GM12878 (cell line): ENCODE measurements around the gene CTNNAL1. TPM values are rescaled to one million over a fixed set of nuclear protein-coding genes. Genes with fewer than 3 reads are reported as not detected.

Experiments used
- ATAC-seq: fragments of 200-7000 bp; cut with Tn5 transposase; 3 replicates; pipeline ENCODE4 v1.9.1; 2020; ENCODE audit warnings: mild to moderate bottlenecking, moderate library complexity
- BruUV-seq: library from RNA; stranded (reverse); fragments of 400-500 nt; replicated peaks from 2 replicates; lab custom pipeline; 2021; lab: Mats Ljungman, UMichigan
- CTCF ChIA-PET: fragments of 300-600 bp; sonication (Branson Sonifier 250); formaldehyde crosslinking; extraction: SDS; loops from one replicate; lab custom pipeline; 2021; ENCODE audit warnings: inconsistent platforms; lab: Yijun Ruan, JAX
- POLR2A ChIA-PET: fragments of 350-600 bp; formaldehyde crosslinking; extraction: SDS; loops from one replicate; lab custom pipeline; 2021; ENCODE audit warnings: inconsistent platforms; lab: Charles Lee
- RAD21 ChIA-PET: fragments of 300-600 bp; sonication (Branson Sonifier 250); formaldehyde crosslinking; loops from one replicate; lab custom pipeline; 2023; ENCODE audit warnings: antibody characterized with exemption; ENCODE audit not compliant: unreplicated experiment; lab: Charles Lee
- SMC1A ChIA-PET: fragments of 300-600 bp; sonication (Branson Sonifier 250); formaldehyde crosslinking; loops from one replicate; lab custom pipeline; 2023; ENCODE audit not compliant: unreplicated experiment, uncharacterized antibody; lab: Charles Lee
- DNase-seq: peaks from one replicate; pipeline ENCODE4 v3.0.0-alpha.2; 2011; ENCODE audit warnings: low read depth, low spot score
- FAIRE-seq: peaks from 3 replicates; lab custom pipeline; 2011; peaks lifted over from hg19 to GRCh38; lab: Jason Lieb, UNC
- H2AFZ ChIP-seq: 2 replicates; pipeline ENCODE4 v1.6.0; 2011; ENCODE audit warnings: low read depth, low read length, control low read depth; ENCODE audit not compliant: control insufficient read depth
- H3K27ac ChIP-seq: 2 replicates; pipeline ENCODE4 v1.5.1; 2011; ENCODE audit warnings: control low read depth; ENCODE audit not compliant: control insufficient read depth, insufficient read depth
- H3K27me3 ChIP-seq, 2 experiments: replicated peaks in 1 of 2; 2 replicates each; pipeline versions ENCODE4 v1.6.0 to v1.6.1; 2011; ENCODE audit warnings: low read length in 1 of 2; ENCODE audit not compliant: control insufficient read depth in 2 of 2, insufficient read depth in 2 of 2
- H3K36me3 ChIP-seq, 2 experiments: 2 replicates each; pipeline ENCODE4 v1.5.1; 2011; ENCODE audit warnings: low read length in 1 of 2; ENCODE audit not compliant: control insufficient read depth in 2 of 2, insufficient read depth in 2 of 2
- H3K4me1 ChIP-seq: 2 replicates; pipeline ENCODE4 v1.6.1; 2011; ENCODE audit warnings: mild to moderate bottlenecking, low read length, moderate library complexity, mixed read lengths; ENCODE audit not compliant: control insufficient read depth, insufficient read depth
- H3K4me2 ChIP-seq: 2 replicates; pipeline ENCODE4 v1.6.0; 2011; ENCODE audit warnings: control low read depth; ENCODE audit not compliant: control insufficient read depth, insufficient read depth
- H3K4me3 ChIP-seq: fragments of 200-600 bp; sonication (generic); 2 replicates; pipeline ENCODE4 v1.5.1; 2016
- H3K79me2 ChIP-seq: 2 replicates; pipeline ENCODE4 v1.6.0; 2011; ENCODE audit warnings: low read length; ENCODE audit not compliant: control insufficient read depth, insufficient read depth
- H3K9ac ChIP-seq: 2 replicates; pipeline ENCODE4 v1.8.0; 2011; ENCODE audit warnings: low read length, control low read depth, mixed read lengths; ENCODE audit not compliant: control insufficient read depth, insufficient read depth
- H3K9me3 ChIP-seq: replicated peaks from 3 replicates; pipeline ENCODE4 v1.5.1; 2011; ENCODE audit warnings: mild to moderate bottlenecking, low read length; ENCODE audit not compliant: control insufficient read depth, insufficient read depth
- H4K20me1 ChIP-seq: 2 replicates; pipeline ENCODE4 v1.6.0; 2011; ENCODE audit not compliant: control insufficient read depth, insufficient read depth
- FOS ChIP-seq: IDR thresholded peaks from 3 replicates; pipeline ENCODE4 v1.6.1; 2011; ENCODE audit warnings: borderline replicate concordance; ENCODE audit not compliant: insufficient read length; ENCODE audit errors: extremely low read depth
- PKNOX1 ChIP-seq: fragments of 450-650 bp; IDR thresholded peaks from 2 replicates; pipeline ENCODE4 v1.6.1; 2016; ENCODE audit warnings: mild to moderate bottlenecking
- REST ChIP-seq: IDR thresholded peaks from 2 replicates; pipeline ENCODE4 v1.6.1; 2012; ENCODE audit warnings: mild to moderate bottlenecking, low read depth, low read length
- TARDBP ChIP-seq: IDR thresholded peaks from 2 replicates; pipeline ENCODE4 v1.6.1; 2016; ENCODE audit warnings: borderline replicate concordance
- ZNF24 ChIP-seq: fragments of 450-650 bp; IDR thresholded peaks from 2 replicates; pipeline ENCODE4 v1.6.1; 2017; ENCODE audit warnings: antibody characterized with exemption, mild to moderate bottlenecking
- ZNF384 ChIP-seq: IDR thresholded peaks from 2 replicates; pipeline ENCODE4 v1.6.1; 2012; ENCODE audit warnings: low read depth, mild to moderate bottlenecking, low read length, improper control_type of control experiment, borderline replicate concordance
- WGBS: methylation state at CpG from one replicate; pipeline ENCODE4 v1.1.6; 2016; ENCODE audit warnings: low lambda C conversion rate; ENCODE audit not compliant: insufficient replicate concordance, insufficient coverage; ENCODE audit errors: missing lambda C conversion rate; 5-methylcytosine and 5-hydroxymethylcytosine counted together
- in situ Hi-C: fragments of 300-500 bp; cut with MboI; formaldehyde crosslinking; loops from 9 replicates; pipeline ENCODE4 v1.14.3; 2018; ENCODE audit warnings: mixed read lengths
- intact Hi-C: fragments of 100-400 bp; cut with micrococcal nuclease; formaldehyde crosslinking; loops from one replicate; pipeline ENCODE4 v1.14.2; 2022; ENCODE audit not compliant: unreplicated experiment
- polyA plus RNA-seq, 11 experiments: library from polyadenylated mRNA; depleted of rRNA in 4 of 11; unstranded in 6 of 11; stranded (reverse) in 5 of 11; fragments of >200 nt; fragmentation: Nextera tagmentation in 4 of 11; fragmentation: Illumina TruSeq in 1 of 11; extraction: Ambion mirVana in 4 of 11; extraction: Trizol in 1 of 11; gene quantifications; 1 replicate in 1 of 11; 2 replicates in 10 of 11; pipeline versions ENCODE4 v1.2.1 to v1.2.3, GENCODE V29; 2011 to 2016; ENCODE audit warnings: inconsistent platforms in 2 of 11, missing spikeins in 2 of 11, low read depth in 1 of 11
- total RNA-seq, 4 experiments: library from RNA; depleted of rRNA in 3 of 4; stranded (reverse); fragments of >200 nt in 3 of 4; fragmentation: Illumina TruSeq in 1 of 4; extraction: Trizol in 1 of 4; gene quantifications; 2 replicates each; pipeline versions ENCODE4 v1.2.1 to v1.2.3, GENCODE V29; 2013 to 2021

CTNNAL1 gene
- total and polyA plus RNA-seq, 10 of the 15 experiments (the other 5 are each of a cell fraction or from before 2014, with no cell fraction given): 16.3 to 82.5 (median 45.2) TPM

- TF ChIP-seq REST (no peak), FOS (no peak), ZNF24 (no peak)
These were observed 73.3 kb downstream of the CTNNAL1 start (continued) for GRCh38 chr9:108939975-108940374.

GRCh38 chr9:108937561-108938305 lies 75.6 kb downstream of the CTNNAL1 start:
- Histone ChIP-seq H3K36me3 (no peaks in the 10 kb centered on the region; a peak in 3 of 4 replicates), H3K9me3 (no peaks in the 10 kb centered on the region), H2AFZ (no peak overlapping the region), H3K4me3 (no peak overlapping the region), H3K4me1 (no peaks in the 10 kb centered on the region), H3K27ac (no peak overlapping the region), H4K20me1 (no peaks in the 10 kb centered on the region), H3K79me2 (peaks cover 18% of the 10 kb centered on the region), H3K4me2 (no peak overlapping the region), H3K27me3 (no peaks in the 10 kb centered on the region), H3K9ac (no peak overlapping the region)
- in situ Hi-C loops (no loop called here), intact Hi-C loops (loop anchor here (10.0 kb wide), 1 partner anchor 177 kb away; the partner anchor contains the start of gene TMEM245)
- no peak for ATAC-seq
- TF ChIP-seq TARDBP (no peak), PKNOX1 (peak; percentile 26; the same call in 1 of the 2 replicates), ZNF384 (no peak)
- 97% methylated on average over 5 of the region's 5 CpGs for WGBS
- ChIA-PET CTCF (no interaction called here), RAD21 (no interaction called here), POLR2A (no interaction called here), SMC1A (no interaction called here)
- no peak for DNase-seq
- no peak for FAIRE-seq
- BruUV-seq: no TSS peak
